Measurements from ENCODE around the gene LRCH1.

Gene LRCH1

GRCh38 chr13:46615888-46616531 is 63.0 kb downstream of the LRCH1 start:
- DNase-seq (ENCODE audit: low read depth): no peak

- no peak for DNase-seq (ENCODE audit: low read depth)
Observed at GRCh38 chr13:46617229-46617721, 64.3 kb downstream of the LRCH1 start.

- no peak for DNase-seq (ENCODE audit: low read depth)
Observed at GRCh38 chr13:46617885-46618284, 64.9 kb downstream of the LRCH1 start.

- DNase-seq (ENCODE audit: low read depth): no peak
Observed at GRCh38 chr13:46618694-46619254, 65.8 kb downstream of the LRCH1 start.

GRCh38 chr13:46620029-46620428 is 67.1 kb downstream of the LRCH1 start:
- no peak for DNase-seq (ENCODE audit: low read depth)

GRCh38 chr13:46620471-46620870 is 67.5 kb downstream of the LRCH1 start:
- DNase-seq (ENCODE audit: low read depth): no peak

GRCh38 chr13:46621133-46621532 is 68.2 kb downstream of the LRCH1 start:
- no peak for DNase-seq (ENCODE audit: low read depth)

- DNase-seq (ENCODE audit: low read depth): no peak
Observed at GRCh38 chr13:46621792-46622629, 69.0 kb downstream of the LRCH1 start.

GRCh38 chr13:46622630-46623256 is 69.8 kb downstream of the LRCH1 start:
- DNase-seq (ENCODE audit: low read depth): no peak

- no peak for DNase-seq (ENCODE audit: low read depth)
Observed at GRCh38 chr13:46624353-46624752, 71.4 kb downstream of the LRCH1 start.

- DNase-seq (ENCODE audit: low read depth): no peak
Observed at GRCh38 chr13:46624821-46625220, 71.9 kb downstream of the LRCH1 start.

GRCh38 chr13:46627462-46627861 is 74.5 kb downstream of the LRCH1 start:
- DNase-seq (ENCODE audit: low read depth): no peak

- DNase-seq (ENCODE audit: low read depth): no peak
Observed at GRCh38 chr13:46628622-46629365, 75.8 kb downstream of the LRCH1 start.

GRCh38 chr13:46629811-46630413 is 76.9 kb downstream of the LRCH1 start:
- DNase-seq (ENCODE audit: low read depth): no peak

GRCh38 chr13:46630431-46631178 is 77.6 kb downstream of the LRCH1 start:
- no peak for DNase-seq (ENCODE audit: low read depth)

GRCh38 chr13:46631179-46631542 is 78.2 kb downstream of the LRCH1 start:
- DNase-seq (ENCODE audit: low read depth): no peak

GRCh38 chr13:46632176-46632575 is 79.2 kb downstream of the LRCH1 start:
- DNase-seq (ENCODE audit: low read depth): no peak

- peak; percentile 49 for DNase-seq (ENCODE audit: low read depth)
Observed at GRCh38 chr13:46633416-46633815, 80.4 kb downstream of the LRCH1 start.

- DNase-seq (ENCODE audit: low read depth): no peak
Observed at GRCh38 chr13:46636451-46636850, 83.5 kb downstream of the LRCH1 start.

- DNase-seq (ENCODE audit: low read depth): no peak
Observed at GRCh38 chr13:46637213-46637612, 84.2 kb downstream of the LRCH1 start.

- no peak for DNase-seq (ENCODE audit: low read depth)
Observed at GRCh38 chr13:46638262-46638661, 85.3 kb downstream of the LRCH1 start.

Measured in HS-5 (cell line).